Neural cell (in vitro differentiated cells): ENCODE measurements around the gene NPAS4. TPM values are rescaled to one million over a fixed set of nuclear protein-coding genes. Genes with fewer than 3 reads are reported as not detected.

Experiments used
- H2AFZ ChIP-seq: fragments of 200-600, 300-800 bp; sonication (generic), shearing (Covaris generic); 2 replicates; pipeline ENCODE4 v1.6.0; 2014; ENCODE audit warnings: low read depth, mild to moderate bottlenecking, antibody characterized with exemption, low read length, moderate library complexity
- H3F3A ChIP-seq: fragments of 200-600 bp; shearing (Covaris generic); 2 replicates; pipeline ENCODE4 v1.6.1; 2016; ENCODE audit warnings: mild to moderate bottlenecking, moderate library complexity, mixed read lengths, antibody characterized with exemption, low read length; ENCODE audit not compliant: insufficient read depth, poor library complexity, severe bottlenecking
- H3K27ac ChIP-seq: fragments of 200-600, 300-800 bp; sonication (generic), shearing (Covaris generic); 2 replicates; pipeline ENCODE4 v1.5.1; 2014; ENCODE audit warnings: mild to moderate bottlenecking, low read length, moderate library complexity
- H3K27me3 ChIP-seq: fragments of 300-800, 200-600 bp; sonication (generic), shearing (Covaris generic); 2 replicates; pipeline ENCODE4 v1.6.0; 2014; ENCODE audit warnings: mild to moderate bottlenecking, low read depth, low read length, moderate library complexity; ENCODE audit not compliant: insufficient read depth
- H3K36me3 ChIP-seq: fragments of 300-800, 200-600 bp; sonication (generic), shearing (Covaris generic); 2 replicates; pipeline ENCODE4 v1.5.1; 2014; ENCODE audit warnings: mild to moderate bottlenecking, antibody characterized with exemption, low read length, moderate library complexity; ENCODE audit not compliant: insufficient read depth
- H3K4me2 ChIP-seq: fragments of 300-800, 200-600 bp; sonication (generic), shearing (Covaris generic); 2 replicates; pipeline ENCODE4 v1.6.0; 2014; ENCODE audit warnings: mild to moderate bottlenecking, low read length
- H3K4me3 ChIP-seq: fragments of 300-800, 200-600 bp; sonication (generic), shearing (Covaris generic); 2 replicates; pipeline ENCODE4 v1.5.1; 2014; ENCODE audit warnings: mild to moderate bottlenecking, low read length, moderate library complexity
- H3K79me2 ChIP-seq: fragments of 200-600 bp; shearing (Covaris generic); replicated peaks from 2 replicates; pipeline ENCODE4 v1.6.0; 2014; ENCODE audit warnings: mild to moderate bottlenecking, low read length, moderate library complexity; ENCODE audit not compliant: insufficient read depth
- H3K9ac ChIP-seq: fragments of 300-800, 200-600 bp; sonication (generic), shearing (Covaris generic); 2 replicates; pipeline ENCODE4 v1.6.1; 2016; ENCODE audit warnings: mild to moderate bottlenecking, low read length, mixed read lengths
- H3K9me2 ChIP-seq: fragments of 200-600 bp; shearing (Covaris generic); 2 replicates; pipeline ENCODE4 v1.6.1; 2016; ENCODE audit warnings: mild to moderate bottlenecking, low read length, mixed read lengths; ENCODE audit not compliant: insufficient read depth
- H3K9me3 ChIP-seq: fragments of 200-600, 300-800 bp; sonication (generic), shearing (Covaris generic); 2 replicates; pipeline ENCODE4 v1.6.1; 2016; ENCODE audit warnings: mild to moderate bottlenecking, mixed run types, low read length, moderate library complexity, mixed read lengths
- H4K20me1 ChIP-seq: fragments of 200-600 bp; shearing (Covaris generic); 2 replicates; pipeline ENCODE4 v1.6.1; 2016; ENCODE audit warnings: mild to moderate bottlenecking, mixed run types; ENCODE audit not compliant: insufficient read depth
- EZH2 ChIP-seq: fragments of 200-600, 300-800 bp; shearing (Covaris generic), sonication (generic); IDR thresholded peaks from 2 replicates; pipeline ENCODE4 v1.6.1; 2014; ENCODE audit warnings: antibody characterized with exemption, low read length, borderline replicate concordance, mild to moderate bottlenecking; ENCODE audit not compliant: insufficient read depth, poor library complexity, severe bottlenecking
- MXI1 ChIP-seq: fragments of 450-650 bp; conservative IDR thresholded peaks from 2 replicates; pipeline ENCODE4 v1.6.1; 2014; ENCODE audit warnings: antibody characterized with exemption, mild to moderate bottlenecking; ENCODE audit not compliant: poor library complexity, severe bottlenecking
- POLR2AphosphoS5 ChIP-seq: IDR thresholded peaks from 2 replicates; pipeline ENCODE4 v1.6.1; 2012
- RAD21 ChIP-seq: fragments of 450-650 bp; conservative IDR thresholded peaks from 2 replicates; pipeline ENCODE4 v1.6.1; 2014; ENCODE audit warnings: antibody characterized with exemption, mild to moderate bottlenecking, moderate library complexity
- SMC3 ChIP-seq: fragments of 450-650 bp; conservative IDR thresholded peaks from 2 replicates; pipeline ENCODE4 v1.6.1; 2014; ENCODE audit warnings: antibody characterized with exemption, mild to moderate bottlenecking, moderate library complexity; ENCODE audit not compliant: poor library complexity
- TAF1 ChIP-seq: IDR thresholded peaks from 2 replicates; pipeline ENCODE4 v1.6.1; 2012; ENCODE audit warnings: low read depth
- polyA plus RNA-seq: library from polyadenylated mRNA; depleted of rRNA; stranded (reverse); fragments of >200 nt; gene quantifications from 2 replicates; pipeline ENCODE4 v1.2.3, GENCODE V29; 2014
- TF ChIP-seq, protein P1 (sequence below): fragments of 450-650 bp; IDR thresholded peaks from 2 replicates; pipeline ENCODE4 v1.5.1; 2014; ENCODE audit warnings: antibody characterized with exemption, mild to moderate bottlenecking, moderate library complexity; ENCODE audit not compliant: poor library complexity, severe bottlenecking
- TF ChIP-seq, protein P2 (sequence below): IDR thresholded peaks from 2 replicates; pipeline ENCODE4 v1.6.1; 2012; ENCODE audit warnings: borderline replicate concordance

Gene NPAS4
- polyA plus RNA-seq, 1 donor from 2014 or later: 6.7 TPM

DNA sequence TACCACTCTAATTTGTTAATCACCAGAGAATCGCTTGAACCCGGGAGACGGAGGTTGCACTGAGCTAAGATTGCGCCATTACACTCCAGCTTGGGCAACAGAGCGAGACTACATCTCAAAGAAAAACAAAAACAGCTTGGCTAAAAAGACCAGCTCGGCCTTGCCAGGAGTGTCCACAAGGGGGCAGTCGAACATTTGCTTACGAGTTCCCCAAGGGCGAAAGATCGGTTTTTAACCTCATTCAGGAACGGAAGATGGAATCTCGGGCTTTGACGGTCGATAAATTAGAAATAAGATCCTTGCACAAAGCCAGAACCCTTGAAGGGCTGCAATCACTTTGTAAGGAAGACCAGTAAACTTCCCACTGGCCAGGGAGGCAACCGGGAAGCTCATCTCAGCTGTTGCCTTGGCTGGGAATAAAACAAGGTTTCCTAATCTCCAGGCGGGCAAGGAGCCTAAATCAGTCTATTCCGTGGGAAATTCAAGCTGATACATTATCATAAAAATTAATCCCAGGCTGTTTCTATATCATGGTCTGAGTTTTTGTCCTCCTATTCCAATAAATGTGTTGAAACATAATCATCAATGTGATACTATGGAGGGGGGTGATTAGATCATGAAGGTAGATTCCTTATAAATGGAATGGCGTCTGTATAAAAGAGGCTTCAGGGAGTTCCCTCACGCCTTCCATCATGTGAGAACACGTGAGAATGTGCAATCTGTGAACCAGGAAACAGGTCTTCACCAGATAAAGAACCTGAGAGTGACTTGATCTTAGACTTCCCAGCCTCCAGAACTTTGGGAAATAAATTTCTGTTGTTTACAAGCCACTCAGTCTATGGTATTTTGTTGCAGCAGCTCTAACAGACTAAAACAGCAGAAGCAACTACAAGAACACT, 34.4 kb upstream of the NPAS4 start:
- H3K4me2 ChIP-seq: no peak overlapping the region

DNA sequence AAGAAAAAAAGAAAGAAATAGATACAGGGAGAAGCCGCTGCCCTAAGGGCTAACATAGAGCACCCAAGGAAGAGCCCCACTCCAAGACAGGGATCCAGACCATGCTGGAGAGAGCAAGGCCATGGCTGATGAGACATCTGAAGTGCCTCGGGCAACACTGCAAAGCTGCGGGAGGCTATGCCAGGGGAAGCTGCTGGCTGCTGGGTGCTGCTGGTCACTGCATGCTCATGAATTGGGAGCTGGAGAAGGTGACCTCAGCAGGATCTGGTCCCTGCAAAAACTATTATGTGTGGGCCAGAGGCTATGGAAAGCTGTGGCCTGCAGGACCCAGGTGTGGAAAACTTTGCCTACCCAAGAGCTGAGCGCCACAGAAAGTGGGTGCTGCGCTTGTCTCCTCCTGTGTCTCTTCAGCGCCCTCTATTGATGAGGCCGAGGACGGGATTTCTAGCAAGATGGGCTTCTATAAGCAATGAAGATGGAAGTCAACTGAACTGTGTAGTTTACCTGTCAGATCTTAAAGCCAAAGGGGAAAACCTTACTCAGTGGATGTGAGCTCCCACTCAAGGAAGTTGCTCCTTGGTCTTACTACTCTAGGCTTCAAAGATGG, 32.0 kb upstream of the NPAS4 start:
- Histone ChIP-seq H3K27ac (no peak overlapping the region), H3K79me2 (no peaks in the 10 kb centered on the region), H3K4me2 (no peak overlapping the region), H3K9me2 (no peaks in the 10 kb centered on the region), H2AFZ (no peak overlapping the region), H3F3A (no peaks in the 10 kb centered on the region), H3K4me3 (no peak overlapping the region), H3K27me3 (peaks cover 5% of the 10 kb centered on the region), H3K9me3 (no peaks in the 10 kb centered on the region), H3K36me3 (no peaks in the 10 kb centered on the region), H4K20me1 (no peaks in the 10 kb centered on the region), H3K9ac (no peak overlapping the region)
- TF ChIP-seq SMC3 (no peak), EZH2 (no peak), RAD21 (no peak), TAF1 (no peak)
- TF ChIP-seq, protein P1, sequence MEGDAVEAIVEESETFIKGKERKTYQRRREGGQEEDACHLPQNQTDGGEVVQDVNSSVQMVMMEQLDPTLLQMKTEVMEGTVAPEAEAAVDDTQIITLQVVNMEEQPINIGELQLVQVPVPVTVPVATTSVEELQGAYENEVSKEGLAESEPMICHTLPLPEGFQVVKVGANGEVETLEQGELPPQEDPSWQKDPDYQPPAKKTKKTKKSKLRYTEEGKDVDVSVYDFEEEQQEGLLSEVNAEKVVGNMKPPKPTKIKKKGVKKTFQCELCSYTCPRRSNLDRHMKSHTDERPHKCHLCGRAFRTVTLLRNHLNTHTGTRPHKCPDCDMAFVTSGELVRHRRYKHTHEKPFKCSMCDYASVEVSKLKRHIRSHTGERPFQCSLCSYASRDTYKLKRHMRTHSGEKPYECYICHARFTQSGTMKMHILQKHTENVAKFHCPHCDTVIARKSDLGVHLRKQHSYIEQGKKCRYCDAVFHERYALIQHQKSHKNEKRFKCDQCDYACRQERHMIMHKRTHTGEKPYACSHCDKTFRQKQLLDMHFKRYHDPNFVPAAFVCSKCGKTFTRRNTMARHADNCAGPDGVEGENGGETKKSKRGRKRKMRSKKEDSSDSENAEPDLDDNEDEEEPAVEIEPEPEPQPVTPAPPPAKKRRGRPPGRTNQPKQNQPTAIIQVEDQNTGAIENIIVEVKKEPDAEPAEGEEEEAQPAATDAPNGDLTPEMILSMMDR: peak; percentile 21

More for the DNA sequence above, 34.4 kb upstream of the NPAS4 start:
- H3K27me3 ChIP-seq: peaks cover 5% of the 10 kb centered on the region
- TF ChIP-seq, protein P1: peak; percentile 90
- peak; percentile 73 for TF ChIP-seq SMC3
- TF ChIP-seq, protein P2, sequence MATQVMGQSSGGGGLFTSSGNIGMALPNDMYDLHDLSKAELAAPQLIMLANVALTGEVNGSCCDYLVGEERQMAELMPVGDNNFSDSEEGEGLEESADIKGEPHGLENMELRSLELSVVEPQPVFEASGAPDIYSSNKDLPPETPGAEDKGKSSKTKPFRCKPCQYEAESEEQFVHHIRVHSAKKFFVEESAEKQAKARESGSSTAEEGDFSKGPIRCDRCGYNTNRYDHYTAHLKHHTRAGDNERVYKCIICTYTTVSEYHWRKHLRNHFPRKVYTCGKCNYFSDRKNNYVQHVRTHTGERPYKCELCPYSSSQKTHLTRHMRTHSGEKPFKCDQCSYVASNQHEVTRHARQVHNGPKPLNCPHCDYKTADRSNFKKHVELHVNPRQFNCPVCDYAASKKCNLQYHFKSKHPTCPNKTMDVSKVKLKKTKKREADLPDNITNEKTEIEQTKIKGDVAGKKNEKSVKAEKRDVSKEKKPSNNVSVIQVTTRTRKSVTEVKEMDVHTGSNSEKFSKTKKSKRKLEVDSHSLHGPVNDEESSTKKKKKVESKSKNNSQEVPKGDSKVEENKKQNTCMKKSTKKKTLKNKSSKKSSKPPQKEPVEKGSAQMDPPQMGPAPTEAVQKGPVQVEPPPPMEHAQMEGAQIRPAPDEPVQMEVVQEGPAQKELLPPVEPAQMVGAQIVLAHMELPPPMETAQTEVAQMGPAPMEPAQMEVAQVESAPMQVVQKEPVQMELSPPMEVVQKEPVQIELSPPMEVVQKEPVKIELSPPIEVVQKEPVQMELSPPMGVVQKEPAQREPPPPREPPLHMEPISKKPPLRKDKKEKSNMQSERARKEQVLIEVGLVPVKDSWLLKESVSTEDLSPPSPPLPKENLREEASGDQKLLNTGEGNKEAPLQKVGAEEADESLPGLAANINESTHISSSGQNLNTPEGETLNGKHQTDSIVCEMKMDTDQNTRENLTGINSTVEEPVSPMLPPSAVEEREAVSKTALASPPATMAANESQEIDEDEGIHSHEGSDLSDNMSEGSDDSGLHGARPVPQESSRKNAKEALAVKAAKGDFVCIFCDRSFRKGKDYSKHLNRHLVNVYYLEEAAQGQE: no peak
- peak; percentile 71 for TF ChIP-seq RAD21
- TF ChIP-seq MXI1: no peak
- TF ChIP-seq POLR2AphosphoS5: no peak
- no peak for TF ChIP-seq TAF1
- H3K27ac ChIP-seq: no peak overlapping the region
- H3K9me3 ChIP-seq: no peaks in the 10 kb centered on the region
- H2AFZ ChIP-seq: no peak overlapping the region
- H3K9ac ChIP-seq: peak overlapping the region; percentile 34
- H3K36me3 ChIP-seq: no peaks in the 10 kb centered on the region
- no peaks in the 10 kb centered on the region for H4K20me1 ChIP-seq
- H3K79me2 ChIP-seq: no peaks in the 10 kb centered on the region
- no peaks in the 10 kb centered on the region for H3F3A ChIP-seq
- H3K9me2 ChIP-seq: no peaks in the 10 kb centered on the region
- peak overlapping the region; percentile 39 for H3K4me3 ChIP-seq
